Pancreas (tissue), 10 donors: ENCODE measurements around the gene TRAF3IP3. TPM values are rescaled to one million over a fixed set of nuclear protein-coding genes. Genes with fewer than 3 reads are reported as not detected.

ENCODE experiments used
- ATAC-seq, 4 donors: fragments of 200-7000 bp; cut with Tn5 transposase; one replicate each; pipeline versions ENCODE4 v1.8.0 to v1.9.1; 2020; ENCODE audit warnings: mild to moderate bottlenecking in 4 of 4, moderate library complexity in 4 of 4
- DNase-seq, 6 donors: peaks; one replicate each; pipeline ENCODE4 v3.0.0-alpha.2; 2020
- FAIRE-seq: peaks from 2 replicates; lab custom pipeline; 2012; peaks lifted over from hg19 to GRCh38; lab: Jason Lieb, UNC
- H3K27ac ChIP-seq, 4 donors: fragments of 200-600 bp; sonication (generic); 1 replicate in 3 of 4; 2 replicates in 1 of 4; pipeline versions ENCODE4 v1.5.0 to v1.8.0; 2020
- H3K27me3 ChIP-seq, 4 donors: fragments of 200-600 bp; one replicate each; pipeline ENCODE4 v1.8.0; 2021
- H3K36me3 ChIP-seq, 3 donors: fragments of 200-600 bp; sonication (generic) in 1 of 3; one replicate each; pipeline versions ENCODE4 v1.5.0 to v1.8.0; 2020 to 2021
- H3K4me1 ChIP-seq, 3 donors: fragments of 200-600 bp; one replicate each; pipeline ENCODE4 v1.8.0; 2021
- H3K4me3 ChIP-seq, 4 donors: fragments of 200-600 bp; sonication (generic) in 2 of 4; one replicate each; pipeline versions ENCODE4 v1.5.0 to v1.8.0; 2020 to 2021
- H3K9me3 ChIP-seq, 4 donors: fragments of 200-600 bp; one replicate each; pipeline ENCODE4 v1.8.0; 2021
- WGBS, 2 donors: extraction: QIAGEN DNeasy Blood & Tissue Kit; methylation state at CpG; one replicate each; pipeline ENCODE4 v1.1.7; 2013; 5-methylcytosine and 5-hydroxymethylcytosine counted together
- intact Hi-C, 3 donors: fragments of 100-400 bp; cut with DNase I; formaldehyde crosslinking; loops; one replicate each; pipeline versions ENCODE4 v1.11.1 to v1.14.2; 2022
- polyA plus RNA-seq, 2 donors: library from polyadenylated mRNA; stranded (reverse); fragments of 200-250 nt; gene quantifications; one replicate each; pipeline ENCODE4 v1.2.3, GENCODE V29; 2013
- total RNA-seq, 6 donors: library from RNA; stranded (reverse); fragmentation: NEBNext Ultra II Directional in 4 of 6; extraction: Animal tissue kit (Norgen Biotek cat#: 25700) in 4 of 6; gene quantifications; one replicate each; pipeline versions ENCODE4 v1.2.1 to v1.2.4, GENCODE V29; 2021 to 2023
- TF ChIP-seq, protein P1 (sequence below), 4 donors: fragments of 200-600 bp; sonication (generic) in 3 of 4; IDR thresholded peaks; one replicate each; pipeline versions ENCODE4 v1.5.0 to v1.8.0; 2021; ENCODE audit warnings: antibody characterized with exemption in 4 of 4
- donor health status: healthy with polysubstance abuse.
- donor health status: DM: no; HTN: no; CAD: no; lungs with moderate emphysema.
- donor health status: DM: no; HTN: no; CAD: no.
- donor health status: control.
- donor health status: control.
- donor health status: Bipolar disorder and iron deficiency.
- donor health status: DM: yes; HTN: yes; CAD: no.
- donor health status: DM: no; HTN: no; CAD: no.
- donor health status: DM: no; HTN: no; CAD: no.
- donor health status: DM: yes; HTN: yes; CAD: no.

The TRAF3IP3 gene
- total and polyA plus RNA-seq, 8 donors: 0.42 to 5.5 (median 1.5) TPM

DNA sequence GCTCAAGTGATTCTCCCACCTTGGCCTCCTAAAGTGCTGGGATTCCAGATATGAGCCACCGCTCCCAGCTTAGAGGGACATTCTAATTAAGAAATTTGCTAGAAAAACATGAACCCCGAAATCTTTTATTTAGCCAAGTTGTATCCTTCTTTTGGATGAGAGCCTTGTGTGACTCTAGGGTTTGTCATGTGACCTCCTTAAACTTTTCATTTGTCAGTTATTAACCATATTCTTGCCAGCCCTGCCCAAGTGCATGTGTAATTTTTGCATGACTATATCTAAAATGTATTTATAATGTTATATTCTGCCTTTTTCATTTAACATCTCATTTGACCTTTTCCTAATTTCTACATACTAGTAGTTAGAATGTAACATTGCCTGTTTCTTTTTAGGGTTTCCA, 73.9 kb downstream of the TRAF3IP3 start:
- no peak for ATAC-seq
- intact Hi-C loops: no loop called here
- DNase-seq: no peak

GRCh38 chr1:209830722-209831121, 74.9 kb downstream of the TRAF3IP3 start:
- intact Hi-C loops: no loop called here
- Histone ChIP-seq H3K9me3 (no peaks in the 10 kb centered on the region), H3K4me1 (peaks cover 0 to 10% (median 8%) of the 10 kb centered on the region in 3 donors), H3K27ac (no peak overlapping the region), H3K4me3 (no peak overlapping the region), H3K27me3 (no peaks in the 10 kb centered on the region), H3K36me3 (peaks cover 0 to 49% (median 8%) of the 10 kb centered on the region in 3 donors)
- no peak for ATAC-seq
- no peak for DNase-seq
- TF ChIP-seq, protein P1, sequence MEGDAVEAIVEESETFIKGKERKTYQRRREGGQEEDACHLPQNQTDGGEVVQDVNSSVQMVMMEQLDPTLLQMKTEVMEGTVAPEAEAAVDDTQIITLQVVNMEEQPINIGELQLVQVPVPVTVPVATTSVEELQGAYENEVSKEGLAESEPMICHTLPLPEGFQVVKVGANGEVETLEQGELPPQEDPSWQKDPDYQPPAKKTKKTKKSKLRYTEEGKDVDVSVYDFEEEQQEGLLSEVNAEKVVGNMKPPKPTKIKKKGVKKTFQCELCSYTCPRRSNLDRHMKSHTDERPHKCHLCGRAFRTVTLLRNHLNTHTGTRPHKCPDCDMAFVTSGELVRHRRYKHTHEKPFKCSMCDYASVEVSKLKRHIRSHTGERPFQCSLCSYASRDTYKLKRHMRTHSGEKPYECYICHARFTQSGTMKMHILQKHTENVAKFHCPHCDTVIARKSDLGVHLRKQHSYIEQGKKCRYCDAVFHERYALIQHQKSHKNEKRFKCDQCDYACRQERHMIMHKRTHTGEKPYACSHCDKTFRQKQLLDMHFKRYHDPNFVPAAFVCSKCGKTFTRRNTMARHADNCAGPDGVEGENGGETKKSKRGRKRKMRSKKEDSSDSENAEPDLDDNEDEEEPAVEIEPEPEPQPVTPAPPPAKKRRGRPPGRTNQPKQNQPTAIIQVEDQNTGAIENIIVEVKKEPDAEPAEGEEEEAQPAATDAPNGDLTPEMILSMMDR (IDR thresholded peaks at IDR 0.05): no peak
- no peak for FAIRE-seq
- WGBS, 2 donors: 85 to 91% methylated on average over 3 of the region's 3 CpGs

More for the DNA sequence above, 73.9 kb downstream of the TRAF3IP3 start:
- H3K4me1 ChIP-seq: peaks cover 0 to 10% (median 8%) of the 10 kb centered on the region in 3 donors
- TF ChIP-seq, protein P1 (IDR thresholded peaks at IDR 0.05): no peak
- no peak overlapping the region for H3K4me3 ChIP-seq
- peaks cover 0 to 40% (median 8%) of the 10 kb centered on the region in 3 donors for H3K36me3 ChIP-seq
- no peaks in the 10 kb centered on the region for H3K9me3 ChIP-seq
- 82 to 83% methylated on average over 2 of the region's 2 CpGs for WGBS, 2 donors
- H3K27ac ChIP-seq: no peak overlapping the region
- FAIRE-seq: no peak
- no peaks in the 10 kb centered on the region for H3K27me3 ChIP-seq

DNA sequence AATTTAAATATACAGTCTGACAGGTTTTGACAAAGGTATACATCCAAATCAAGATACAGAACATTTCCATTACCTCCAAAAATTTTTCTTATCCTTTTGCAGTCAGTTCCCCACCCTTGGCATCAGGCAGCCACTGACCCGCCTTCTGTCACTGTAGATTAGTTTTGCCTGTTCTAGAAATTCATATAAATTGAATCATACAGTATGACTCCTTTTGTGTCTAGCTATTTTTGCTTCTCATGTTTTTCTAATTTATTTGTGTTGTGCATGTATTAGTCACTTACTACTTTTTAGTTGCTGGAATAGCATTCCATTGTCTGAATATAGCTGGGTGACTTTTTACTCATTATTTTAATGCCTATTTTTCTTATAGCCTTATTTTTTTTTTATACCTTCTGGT, 75.8 kb downstream of the TRAF3IP3 start:
- Histone ChIP-seq H3K9me3 (no peaks in the 10 kb centered on the region), H3K36me3 (peaks cover 0 to 56% (median 13%) of the 10 kb centered on the region in 3 donors), H3K4me3 (no peak overlapping the region), H3K27me3 (no peaks in the 10 kb centered on the region), H3K4me1 (peaks cover 0 to 10% (median 8%) of the 10 kb centered on the region in 3 donors), H3K27ac (no peak overlapping the region)
- WGBS, 2 donors: 96 to 98% methylated on average over 1 of the region's 1 CpG
- TF ChIP-seq, protein P1 (IDR thresholded peaks at IDR 0.05): no peak
- intact Hi-C loops: no loop called here
- no peak for DNase-seq
- FAIRE-seq: no peak
- no peak for ATAC-seq

Other genes with a start within 250 kb of the TRAF3IP3 start
- gene CAMK1G, start 172.3 kb upstream of the TRAF3IP3 start, total RNA-seq: under 1 TPM in 4 of 6 donors, not detected in 2; 0.06 to 0.52 (median 0.21) TPM
- gene CAMK1G, start 172.3 kb upstream of the TRAF3IP3 start, polyA plus RNA-seq: 1 to 10 TPM in 1 of 2 donors, under 1 TPM in 1; 0.11 to 1.2 TPM
- 10 to 100 TPM in 2 of 6 donors, 1 to 10 TPM in 4; 2.7 to 25.8 (median 4.9) TPM for gene LAMB3, start 103.6 kb upstream of the TRAF3IP3 start, total RNA-seq
- gene LAMB3, start 103.6 kb upstream of the TRAF3IP3 start, polyA plus RNA-seq: 1 to 10 TPM; 1.4 to 2.2 TPM
- gene G0S2, start 80.6 kb upstream of the TRAF3IP3 start, total RNA-seq: 10 to 100 TPM in 3 of 6 donors, 1 to 10 TPM in 3; 2.9 to 69.8 (median 11.2) TPM
- gene G0S2, start 80.6 kb upstream of the TRAF3IP3 start, polyA plus RNA-seq: 10 to 100 TPM; 17.4 to 18.7 TPM
- gene HSD11B1, start 51.2 kb upstream of the TRAF3IP3 start, total RNA-seq: 1 to 10 TPM in 3 of 6 donors, under 1 TPM in 2, not detected in 1; 0.51 to 5.6 (median 1.4) TPM
- under 1 TPM in 1 of 2 donors, not detected in 1; 0.47 TPM for gene HSD11B1, start 51.2 kb upstream of the TRAF3IP3 start, polyA plus RNA-seq
- 1 to 10 TPM in 1 of 6 donors, under 1 TPM in 5; 0.39 to 1.2 (median 0.78) TPM for gene C1orf74, start 28.5 kb downstream of the TRAF3IP3 start, total RNA-seq
- gene C1orf74, start 28.5 kb downstream of the TRAF3IP3 start, polyA plus RNA-seq: under 1 TPM; 0.80 to 0.92 TPM
- 10 to 100 TPM; 17.3 to 36.8 (median 22.0) TPM for gene IRF6, start 50.1 kb downstream of the TRAF3IP3 start, total RNA-seq
- gene IRF6, start 50.1 kb downstream of the TRAF3IP3 start, polyA plus RNA-seq: 10 to 100 TPM in 1 of 2 donors, 1 to 10 TPM in 1; 7.7 to 13.1 TPM
- 1 to 10 TPM; 2.4 to 4.4 (median 3.7) TPM for gene UTP25, start 71.9 kb downstream of the TRAF3IP3 start, total RNA-seq
- gene UTP25, start 71.9 kb downstream of the TRAF3IP3 start, polyA plus RNA-seq: 1 to 10 TPM in 1 of 2 donors, under 1 TPM in 1; 0.95 to 1.9 TPM
- gene SYT14, start 182.2 kb downstream of the TRAF3IP3 start, total RNA-seq: 1 to 10 TPM in 1 of 6 donors, under 1 TPM in 5; 0.14 to 1.0 (median 0.54) TPM
- gene SYT14, start 182.2 kb downstream of the TRAF3IP3 start, polyA plus RNA-seq: 1 to 10 TPM in 1 of 2 donors, under 1 TPM in 1; 0.27 to 1.2 TPM